CD4-positive, alpha-beta T cell treated with Interleukin-1 beta for 1 hour (primary cell): ENCODE data around the gene TAOK3.

Experiments
- DNase-seq, 2 donors: peaks; one replicate each; pipeline ENCODE4 v3.0.0-alpha.2; 2020 to 2022

Gene TAOK3

DNA sequence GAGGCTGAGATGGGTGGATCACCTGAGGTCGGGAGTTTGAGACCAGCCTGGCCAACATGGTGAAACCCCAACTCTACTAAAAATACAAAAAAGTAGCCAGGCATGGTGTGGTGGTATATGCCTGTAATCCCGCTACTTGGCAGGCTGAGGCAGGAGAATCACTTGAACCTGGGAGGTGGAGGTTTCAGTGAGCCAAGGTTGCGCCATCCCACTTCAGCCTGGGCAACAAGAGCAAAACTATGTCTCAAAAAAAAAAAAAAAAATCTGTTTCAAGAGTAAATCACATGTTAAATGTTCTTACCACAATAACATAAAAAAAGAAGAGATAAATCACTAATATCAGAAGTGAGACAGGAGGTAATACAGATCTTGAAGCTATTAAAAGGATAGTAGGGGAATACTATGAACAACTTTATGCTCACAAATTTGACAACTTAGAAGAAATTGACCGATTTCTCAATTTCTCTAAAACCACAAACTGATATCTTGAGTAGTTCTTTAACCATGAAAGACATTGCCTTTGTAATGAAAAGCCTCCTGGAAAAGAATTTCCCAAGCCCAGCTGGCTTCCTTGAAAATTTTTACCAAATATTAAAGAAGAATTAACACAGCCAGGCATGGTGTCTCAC lies 37.7 kb downstream of the TAOK3 start:
- no peak for DNase-seq

DNA sequence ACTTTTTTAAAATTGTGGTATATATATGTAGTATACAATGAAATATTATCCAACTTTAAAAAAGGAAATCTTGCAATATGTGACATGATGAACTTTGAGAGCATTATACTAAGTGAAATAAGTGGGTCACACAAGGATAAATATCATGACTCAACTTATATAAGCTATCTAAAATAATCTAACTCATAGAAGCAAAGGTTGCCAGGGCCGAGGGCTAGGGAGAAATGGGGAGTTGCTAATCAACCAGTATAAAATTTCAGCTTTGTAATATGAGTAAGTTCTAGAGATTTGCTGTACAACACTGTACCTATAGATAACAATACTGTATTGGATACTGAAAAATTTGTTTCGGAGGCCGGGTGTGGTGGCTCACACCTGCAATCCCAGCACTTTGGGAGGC lies 38.5 kb downstream of the TAOK3 start:
- DNase-seq: no peak

DNA sequence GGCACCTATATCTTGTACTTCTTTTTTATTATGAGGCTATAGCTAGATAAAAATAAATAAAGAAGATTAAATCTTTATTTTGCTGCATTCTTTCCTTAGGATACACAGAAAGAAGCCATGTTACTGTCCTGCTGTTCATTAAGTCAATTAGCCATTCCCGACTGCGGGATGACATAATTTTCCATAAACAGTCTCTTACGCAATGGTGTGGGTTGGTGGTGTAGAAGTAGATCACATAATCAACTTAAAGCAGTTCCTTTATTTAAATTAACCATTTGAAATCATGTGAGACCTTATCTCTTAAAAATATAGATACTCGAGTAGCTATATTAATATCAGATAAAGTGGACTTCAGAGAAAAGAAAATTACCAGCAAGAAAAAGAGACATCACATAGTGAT lies 40.2 kb downstream of the TAOK3 start:
- no peak for DNase-seq

DNA sequence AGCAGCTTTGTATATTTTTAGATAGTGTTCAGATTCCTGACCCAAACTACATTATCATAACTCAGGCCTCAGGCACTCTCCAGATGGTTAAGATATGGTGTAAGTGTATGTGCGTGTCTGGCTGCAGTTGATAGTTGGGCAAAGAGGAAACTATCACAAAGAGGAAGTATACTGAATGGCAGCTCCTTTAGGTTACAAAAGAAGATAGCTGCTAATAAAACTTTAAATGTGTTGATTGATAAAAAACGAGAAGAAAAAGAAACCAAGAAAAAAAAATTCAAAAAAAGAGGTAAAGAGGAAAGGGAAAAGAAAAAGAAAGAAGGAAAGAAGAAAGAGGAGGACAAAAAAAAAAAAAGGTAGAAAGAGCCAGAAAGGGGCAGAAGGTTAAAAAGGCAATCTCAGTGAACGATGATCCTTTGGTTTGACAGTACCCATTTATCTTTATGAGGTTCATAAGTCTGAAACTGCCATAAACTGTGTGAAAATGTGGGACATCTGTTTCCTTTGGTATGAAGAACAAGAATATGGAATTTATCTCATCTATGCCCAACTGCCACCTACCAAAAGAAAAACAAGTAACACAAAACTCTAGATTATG lies 42.2 kb downstream of the TAOK3 start:
- peak in 1 of 2 donors; percentile 20 for DNase-seq

DNA sequence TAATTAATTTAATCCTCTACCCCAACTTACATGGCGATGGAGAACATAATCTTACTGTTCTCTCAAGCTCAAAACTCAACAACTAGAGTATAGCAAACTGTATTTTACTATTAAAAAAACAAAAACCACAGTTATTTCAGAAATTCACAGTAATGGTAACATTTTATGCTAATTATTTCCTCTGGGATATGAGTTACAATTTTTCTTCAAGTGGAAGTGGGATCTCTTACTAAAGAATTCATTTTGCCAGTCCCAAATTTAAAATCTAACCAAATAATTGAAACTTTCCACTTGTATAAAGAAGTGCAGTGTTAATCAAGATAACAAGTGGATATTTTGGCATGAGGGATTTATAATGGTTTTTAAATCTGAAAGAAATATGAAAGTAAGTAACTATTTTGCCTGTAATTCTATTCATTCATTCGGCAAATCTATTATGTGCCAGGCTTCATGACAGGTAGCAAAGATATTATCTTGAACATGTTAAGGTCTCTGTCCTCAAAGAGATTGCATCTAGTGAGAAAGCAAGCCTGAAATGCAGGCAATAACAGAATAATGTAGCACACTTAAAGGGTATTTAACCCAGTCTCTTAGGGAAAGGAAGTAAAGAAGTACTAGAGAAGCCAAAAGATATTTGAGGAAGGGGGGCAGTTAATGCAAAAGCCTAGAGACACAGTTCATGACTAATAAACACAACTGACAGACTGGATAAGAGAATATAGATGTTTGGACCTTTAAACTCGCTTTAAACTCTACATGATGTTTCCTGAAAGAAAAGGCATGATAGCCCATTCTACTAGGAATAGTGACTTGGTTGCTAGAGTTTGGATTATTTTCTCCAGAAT lies 44.0 kb downstream of the TAOK3 start:
- no peak for DNase-seq

DNA sequence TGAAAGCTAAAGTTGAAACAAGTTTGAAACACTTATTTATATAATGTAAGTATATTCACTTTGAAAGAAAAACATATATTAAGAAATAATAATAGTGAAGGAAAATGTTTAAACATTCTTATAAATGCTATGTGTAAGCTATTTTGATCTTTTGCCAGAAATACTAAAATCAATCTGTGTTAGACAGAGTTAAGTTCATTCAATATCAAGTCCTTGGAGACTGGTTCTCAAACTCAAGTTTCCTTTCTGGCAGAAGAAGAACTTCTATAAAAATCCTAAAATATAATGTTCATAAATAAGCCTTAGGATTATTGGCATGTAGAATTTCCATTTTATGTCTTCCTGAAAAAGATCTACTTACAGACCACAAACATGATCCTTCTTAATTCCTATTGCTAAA lies 45.3 kb downstream of the TAOK3 start:
- no peak for DNase-seq

DNA sequence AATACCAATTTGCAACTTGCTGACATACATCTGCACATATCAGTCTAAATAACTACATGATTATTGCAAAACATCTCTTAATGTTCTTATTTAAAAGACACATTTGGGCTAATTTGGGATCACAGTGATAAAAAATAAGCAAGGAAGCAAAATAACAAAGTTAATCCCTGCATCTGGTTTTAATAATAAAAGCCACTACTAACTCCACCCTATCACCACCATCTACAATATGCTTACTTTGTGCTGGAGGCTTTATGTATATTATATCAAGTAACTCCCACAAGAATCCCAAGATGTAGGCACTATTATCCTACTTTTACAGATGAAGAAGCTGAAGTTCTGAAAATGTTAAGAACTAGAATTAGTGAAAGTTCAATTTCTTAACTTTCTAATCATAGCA lies 45.7 kb downstream of the TAOK3 start:
- DNase-seq: no peak

DNA sequence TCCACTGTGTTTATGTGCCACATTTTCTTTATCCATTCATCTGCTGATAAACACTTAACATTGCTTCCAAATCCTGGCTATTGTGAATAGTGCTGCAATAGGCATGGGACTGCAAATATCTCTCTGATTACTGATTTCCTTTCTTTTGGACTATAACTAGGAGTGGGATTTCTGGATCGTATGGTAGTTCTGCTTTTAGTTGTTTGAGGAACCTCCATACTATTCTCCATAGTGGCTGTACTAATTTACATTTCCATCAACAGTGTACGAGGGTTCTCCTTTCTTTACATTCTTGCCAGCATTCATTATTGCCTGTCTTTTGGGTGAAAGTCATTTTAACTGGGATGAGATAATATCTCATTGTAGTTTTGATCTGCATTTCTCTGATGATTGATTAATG lies 47.6 kb downstream of the TAOK3 start:
- DNase-seq: no peak

DNA sequence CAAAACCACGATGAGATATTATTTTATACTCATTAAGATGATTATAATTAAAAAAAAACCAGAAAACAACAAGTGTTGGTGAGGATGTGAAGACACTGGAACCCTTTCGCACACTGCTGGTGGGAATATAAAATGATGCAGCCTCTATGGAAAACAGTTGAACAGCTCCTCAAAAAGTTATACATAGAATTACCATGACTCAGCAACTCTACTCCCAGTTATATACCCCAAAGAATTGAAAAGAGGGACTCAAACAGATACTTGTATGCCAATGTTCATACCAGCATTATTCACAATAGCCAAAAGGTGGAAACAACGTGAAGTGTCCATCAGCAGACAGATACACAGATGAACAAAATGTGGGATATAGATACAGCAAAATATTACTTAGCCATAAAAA lies 53.1 kb downstream of the TAOK3 start:
- DNase-seq: no peak

DNA sequence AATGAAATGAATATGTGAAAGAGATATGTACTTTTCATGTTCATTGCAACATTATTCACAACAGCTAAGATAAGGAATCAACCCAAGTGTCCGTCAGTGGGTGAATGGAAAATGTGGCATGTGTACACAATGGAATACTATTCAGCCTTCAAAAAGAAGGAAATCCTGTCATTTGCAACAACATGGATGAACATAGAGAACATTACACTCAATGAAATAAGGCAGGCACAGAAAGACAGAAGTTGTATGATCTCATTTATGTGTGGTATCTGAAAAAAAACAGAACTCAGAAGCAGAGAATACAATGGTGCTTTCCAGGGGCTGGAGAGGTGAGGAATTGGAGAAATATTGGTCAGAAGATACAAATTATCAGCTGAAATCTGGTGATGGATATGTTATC lies 54.0 kb downstream of the TAOK3 start:
- DNase-seq: no peak

DNA sequence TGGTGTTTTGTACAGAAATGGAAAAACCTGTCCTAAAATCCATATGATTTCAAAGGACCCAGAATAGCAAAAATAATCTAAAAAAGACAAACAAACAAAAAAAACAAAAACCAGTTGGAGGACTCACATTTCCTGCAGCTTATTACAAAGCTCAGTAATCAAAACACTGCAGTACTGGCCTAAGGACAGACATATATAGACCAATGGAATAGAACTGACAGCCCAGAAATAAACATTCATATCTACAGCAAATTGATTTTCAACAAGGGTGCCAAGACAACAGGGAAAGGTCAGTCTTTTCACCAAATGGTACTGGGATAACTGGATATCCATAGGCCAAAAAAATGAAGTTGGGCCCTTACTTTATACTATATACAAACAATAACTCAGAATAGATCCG lies 55.0 kb downstream of the TAOK3 start:
- no peak for DNase-seq

DNA sequence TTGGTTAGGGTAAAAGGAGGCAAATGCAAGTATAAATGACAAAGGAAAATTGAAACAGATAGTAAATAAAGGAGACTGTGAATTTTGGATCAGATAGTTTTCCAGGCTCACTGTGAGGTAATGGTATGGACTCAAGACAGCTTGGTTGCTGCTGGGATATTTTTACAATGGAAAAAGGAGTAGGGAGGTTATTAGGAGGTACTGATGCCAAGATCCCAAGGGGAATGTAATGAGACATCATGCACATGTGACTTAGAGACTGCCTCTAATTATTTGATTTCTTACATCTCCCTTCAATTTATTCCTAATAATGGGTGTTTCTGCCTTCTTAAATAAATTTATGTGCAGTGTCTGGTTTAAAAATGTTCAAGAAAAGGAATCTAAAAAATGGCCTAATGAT lies 56.9 kb downstream of the TAOK3 start:
- DNase-seq: no peak

DNA sequence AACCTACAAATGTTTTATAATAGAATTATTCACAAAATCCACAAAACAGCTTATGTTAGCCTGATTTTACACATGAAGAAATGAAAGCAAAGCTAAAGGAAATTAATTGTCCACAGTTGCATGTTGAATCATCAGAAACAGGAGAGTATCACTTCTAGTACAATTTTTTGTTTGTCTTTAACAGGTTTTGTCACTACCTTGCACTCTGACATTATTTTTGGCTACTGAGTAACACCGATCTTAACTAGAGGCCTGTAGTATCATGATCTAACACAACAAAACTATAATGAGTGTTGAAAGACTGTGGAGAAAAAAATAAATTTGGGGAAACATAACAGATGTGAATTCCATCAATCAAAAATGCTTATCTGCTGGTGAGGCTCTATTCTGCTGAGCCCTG lies 60.1 kb downstream of the TAOK3 start:
- no peak for DNase-seq

DNA sequence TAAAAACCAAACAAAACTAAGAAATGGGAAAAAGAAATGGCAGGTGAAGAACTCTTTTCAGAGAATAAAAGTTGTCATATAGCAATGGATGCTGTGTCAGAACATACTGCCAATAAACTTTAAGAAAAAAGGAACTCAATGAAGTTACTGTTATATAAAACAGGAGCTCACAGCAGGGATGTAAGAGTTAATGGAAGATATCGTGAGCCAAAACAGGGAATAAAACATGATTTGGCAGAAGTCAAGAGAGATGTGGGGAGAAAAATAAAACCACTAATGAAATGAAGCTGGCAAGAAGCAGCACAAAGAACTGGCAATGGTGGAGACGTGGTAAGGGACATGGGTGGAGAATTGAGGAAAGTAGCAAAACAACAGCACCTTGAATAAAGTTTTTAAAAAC lies 61.0 kb downstream of the TAOK3 start:
- DNase-seq: no peak

DNA sequence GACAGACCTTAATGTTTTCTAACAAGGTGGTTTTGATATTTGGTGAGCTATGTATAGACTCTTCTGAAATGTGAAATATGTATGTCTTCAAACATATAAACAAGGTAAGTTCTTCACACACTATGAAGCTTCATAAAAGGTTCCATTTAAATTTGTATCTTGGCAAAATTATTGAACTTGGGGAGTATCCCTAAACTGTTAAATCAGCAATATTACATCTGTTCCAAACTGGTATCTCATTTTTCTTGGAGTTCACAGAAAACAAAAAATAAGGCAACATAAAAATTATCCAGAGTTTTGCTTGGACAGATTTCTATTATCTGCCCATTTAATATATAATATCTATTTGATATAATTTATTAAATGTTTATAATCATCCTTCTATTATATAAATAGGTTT lies 62.4 kb downstream of the TAOK3 start:
- no peak for DNase-seq

DNA sequence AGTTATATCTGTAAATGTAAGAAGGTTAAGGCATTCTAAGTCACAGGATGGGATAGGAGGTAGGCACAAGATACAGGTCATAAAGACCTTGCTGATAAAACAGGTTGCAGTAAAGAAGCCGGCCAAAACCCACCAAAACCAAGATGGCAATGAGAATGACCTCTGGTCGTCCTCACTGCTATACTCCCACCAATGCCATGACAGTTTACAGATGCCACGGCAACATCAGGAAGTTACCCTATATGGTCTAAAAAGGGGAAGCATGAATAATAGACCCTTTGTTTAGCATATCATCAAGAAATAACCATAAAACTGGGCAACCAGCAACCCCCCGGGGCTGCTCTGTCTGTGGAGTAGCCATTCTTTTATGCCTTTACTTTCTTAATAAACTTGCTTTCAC lies 64.7 kb downstream of the TAOK3 start:
- peak; percentile 22 to 35 for DNase-seq

DNA sequence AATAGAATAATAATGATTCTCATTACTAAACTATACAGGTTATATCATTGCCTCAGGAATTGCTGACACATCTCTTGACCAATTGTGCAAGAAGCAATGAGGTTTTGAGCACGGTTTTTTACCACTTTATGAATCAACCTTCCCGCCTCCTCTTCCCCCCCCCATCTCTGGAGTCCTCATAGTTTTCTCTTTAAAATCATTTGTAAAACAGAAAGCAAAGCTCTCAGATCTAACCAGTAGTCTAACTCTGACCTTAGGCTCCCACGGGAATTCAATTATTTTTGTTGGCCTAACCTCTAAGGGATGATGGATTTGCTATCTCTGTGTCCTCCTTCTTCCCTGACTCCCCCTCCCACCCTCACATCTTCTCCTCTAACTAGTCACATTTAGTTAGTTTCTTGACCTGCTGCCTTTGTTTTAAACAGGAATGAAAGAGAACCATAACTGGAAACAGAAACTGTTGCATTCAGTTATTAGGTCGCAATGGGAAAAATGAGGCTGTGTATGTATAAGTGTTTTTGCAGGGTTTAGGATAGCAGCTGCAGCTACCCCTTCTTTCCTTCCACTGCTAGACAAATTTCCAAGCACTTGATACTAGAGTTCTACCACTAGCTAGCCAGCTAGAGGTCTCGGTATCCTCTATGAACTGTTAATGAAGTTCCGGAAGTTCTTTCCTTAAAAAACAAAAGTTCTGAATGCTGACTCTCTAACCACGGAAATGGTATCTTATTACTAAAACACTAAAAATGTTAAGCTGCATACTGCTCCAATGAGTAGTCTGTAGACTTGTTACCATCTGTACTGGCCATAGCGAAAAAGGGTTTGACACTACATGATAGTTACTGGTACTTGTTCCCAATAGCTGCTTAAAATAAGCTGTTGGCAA lies 65.4 kb downstream of the TAOK3 start:
- peak in 1 of 2 donors; percentile 16 for DNase-seq

DNA sequence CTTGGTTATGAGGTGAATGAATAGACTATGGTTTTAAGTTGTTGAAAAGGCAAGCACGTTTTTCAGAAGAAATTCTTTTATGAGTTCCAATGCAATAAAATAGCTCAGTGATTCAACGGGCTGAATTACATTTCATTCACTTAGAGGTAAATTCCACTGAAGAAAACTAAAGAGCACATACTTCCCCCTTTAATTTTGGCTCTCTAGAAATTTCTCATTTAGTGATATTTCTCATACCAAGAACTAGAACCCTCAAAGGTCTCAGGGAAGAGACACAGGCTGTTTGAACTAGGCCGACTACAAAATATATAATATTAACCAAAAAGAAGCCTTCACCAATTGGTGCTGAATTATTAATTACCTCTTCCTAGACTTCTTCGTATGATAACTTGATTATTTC lies 68.6 kb downstream of the TAOK3 start:
- no peak for DNase-seq

DNA sequence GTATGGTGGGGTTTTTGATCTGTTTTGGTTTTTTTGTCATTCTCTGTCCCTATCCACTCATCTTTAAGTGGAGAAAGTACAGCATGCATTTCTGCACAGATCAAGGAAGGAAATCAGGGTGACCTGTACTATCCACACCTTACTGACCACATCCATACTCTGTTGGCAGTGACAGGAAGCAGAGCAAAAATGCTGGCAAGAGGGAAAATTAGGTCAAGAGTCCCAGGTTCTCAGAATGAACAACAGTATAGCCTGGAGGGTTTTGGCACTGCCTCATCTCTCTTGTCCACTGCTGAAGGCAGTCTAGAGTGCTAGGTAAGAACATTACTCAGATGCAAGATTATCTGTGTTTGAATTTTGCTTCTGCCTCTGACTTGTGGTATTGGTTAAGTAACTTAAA lies 70.7 kb downstream of the TAOK3 start:
- DNase-seq: no peak

DNA sequence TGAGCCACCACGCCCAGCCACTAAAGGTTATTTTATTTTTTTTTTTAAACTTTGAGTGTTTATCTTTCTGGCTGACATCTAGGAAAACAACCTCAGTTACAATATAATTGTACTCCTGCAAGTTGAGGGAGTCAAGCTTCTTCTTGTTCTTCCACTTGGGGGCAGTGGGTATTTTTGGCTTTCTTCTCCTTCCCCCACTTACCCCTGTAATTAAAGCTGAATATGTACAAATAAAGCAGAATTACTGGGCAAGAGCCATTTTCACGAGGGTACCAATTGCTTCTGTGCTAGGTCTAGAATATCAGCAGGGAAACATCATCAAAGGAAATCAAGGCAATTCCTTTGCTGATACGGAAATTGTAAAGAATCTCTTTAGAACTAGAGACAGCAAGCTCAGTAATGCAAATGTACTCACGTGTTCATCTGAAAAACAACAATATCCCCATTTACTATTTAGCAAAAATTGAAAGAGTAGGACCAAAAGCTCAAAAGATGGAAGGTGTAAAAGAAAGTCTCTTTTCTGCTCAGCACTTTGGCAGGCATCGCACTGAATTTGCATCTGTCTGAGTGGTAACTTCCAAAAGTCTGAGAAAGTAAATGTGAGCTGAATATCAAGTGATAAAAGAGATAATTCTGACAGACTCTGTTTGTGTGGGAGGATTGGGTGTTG lies 72.8 kb downstream of the TAOK3 start:
- DNase-seq: no peak

DNA sequence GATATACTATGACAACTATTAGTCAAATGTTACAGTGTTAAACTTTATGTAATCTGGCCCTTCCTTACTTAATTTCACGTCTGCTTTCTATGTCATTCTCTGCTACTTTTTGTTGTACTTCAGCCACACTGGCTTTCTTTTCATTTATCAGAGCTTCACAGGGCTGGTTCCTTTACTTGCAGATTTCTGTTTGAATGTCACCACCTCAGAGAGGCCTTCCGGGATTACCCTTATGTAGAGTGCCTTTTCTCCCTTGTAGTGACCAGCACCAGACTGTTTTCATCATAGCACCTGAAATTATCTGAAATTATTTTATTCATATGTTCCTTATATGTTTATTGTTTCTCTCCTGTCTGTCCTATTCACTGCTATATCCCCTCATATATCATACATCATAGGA lies 75.4 kb downstream of the TAOK3 start:
- DNase-seq: no peak

DNA sequence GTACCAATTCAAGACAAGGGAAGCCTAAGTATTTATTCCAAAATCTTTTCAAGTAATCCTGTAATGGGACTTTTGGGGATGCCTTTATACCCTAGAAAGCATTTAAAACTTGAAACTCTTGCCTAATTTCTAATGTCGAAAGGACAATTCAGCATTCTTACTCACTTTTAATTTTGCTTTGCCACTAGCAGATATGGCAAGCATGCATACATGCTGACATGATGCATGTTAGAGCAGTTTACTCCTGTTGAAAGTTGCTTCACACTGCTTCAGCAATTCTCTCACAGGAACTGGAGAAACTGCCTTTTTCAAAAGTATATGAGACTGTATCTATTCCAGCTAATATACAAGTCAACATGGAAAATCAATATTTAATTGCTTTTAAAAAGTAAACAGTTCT lies 79.9 kb downstream of the TAOK3 start:
- no peak for DNase-seq

DNA sequence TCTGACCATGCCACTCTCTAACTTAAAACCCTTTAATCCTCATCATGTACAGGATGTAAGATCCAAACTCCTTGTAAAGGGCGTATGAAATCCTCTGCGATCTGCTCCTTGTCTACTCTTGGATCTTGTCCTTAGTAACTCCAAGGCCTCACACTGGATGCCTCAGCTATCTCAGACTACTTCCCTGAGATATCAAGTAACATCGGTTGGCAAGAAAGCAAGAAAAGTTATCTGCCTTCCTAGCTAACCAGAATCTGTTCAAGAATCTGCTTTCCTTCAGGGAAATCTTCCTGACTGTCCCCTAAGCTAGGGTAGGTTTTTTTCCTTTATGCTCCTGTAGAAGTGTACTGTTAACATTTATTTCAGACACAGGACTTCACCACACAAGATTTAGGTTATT lies 82.6 kb downstream of the TAOK3 start:
- DNase-seq: no peak
